GM10248 (cell line): ENCODE measurements around the gene TUBGCP2.

ENCODE experiments used
- CTCF ChIA-PET: fragments of 300-600 bp; sonication (Branson Sonifier 250); formaldehyde crosslinking; extraction: SDS; loops from one replicate; lab custom pipeline; 2021; ENCODE audit warnings: antibody characterized with exemption; lab: Yijun Ruan, JAX
- POLR2A ChIA-PET: fragments of 350-650 bp; sonication (Branson Sonifier 250); formaldehyde crosslinking; extraction: SDS; loops from one replicate; lab custom pipeline; 2020; ENCODE audit warnings: antibody characterized with exemption; lab: Yijun Ruan, JAX
- DNase-seq: peaks from one replicate; pipeline ENCODE4 v3.0.0; 2012; ENCODE audit errors: extremely low spot score
- CTCF ChIP-seq: IDR thresholded peaks from 2 replicates; pipeline ENCODE4 v1.5.1; 2012; ENCODE audit warnings: mild to moderate bottlenecking, low read depth; ENCODE audit errors: extremely low read depth, missing control alignments, control extremely low read depth

TUBGCP2 gene

DNA sequence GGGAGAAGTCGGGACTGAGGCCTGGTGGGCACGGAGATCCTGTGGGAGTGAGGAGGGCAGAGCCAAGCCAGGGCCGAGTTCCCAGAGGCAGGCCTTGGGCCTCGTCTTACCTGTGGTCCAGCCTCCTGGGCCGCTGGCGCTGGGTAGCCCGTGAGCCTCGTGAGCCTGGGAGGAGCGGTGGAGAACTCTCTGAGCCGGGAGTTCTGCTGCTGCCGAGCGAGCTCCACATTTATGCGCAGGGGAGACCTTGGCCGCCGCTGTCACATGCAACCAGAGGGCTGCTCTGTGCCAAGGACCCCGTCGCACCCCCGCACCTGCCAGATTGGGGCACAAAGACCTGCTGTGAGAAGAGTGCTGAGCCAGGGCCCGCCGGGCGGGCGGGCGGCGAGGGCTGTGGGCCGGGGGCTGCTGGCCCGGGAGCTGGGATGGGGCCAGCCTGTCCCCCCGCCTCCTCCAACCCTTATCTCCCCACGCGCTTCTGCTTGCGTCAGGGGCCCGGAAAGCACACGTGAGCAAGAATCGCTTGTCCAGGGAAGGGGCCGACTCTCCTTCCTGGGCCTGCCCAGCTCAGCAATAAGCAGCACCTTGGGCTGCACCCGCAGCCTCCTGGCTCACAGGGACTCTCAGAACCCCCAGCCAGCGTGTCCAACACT lies 60.9 kb downstream of the TUBGCP2 start:
- ChIA-PET CTCF (interaction anchor here (1.2 to 1.7 kb wide), 4 partner anchors 10 to 108 kb away, joined by 3 to 5 read pairs (median 4); no protein-coding TSS in a partner anchor), POLR2A (no interaction called here)
- TF ChIP-seq CTCF = no peak
- DNase-seq = no peak

GRCh38 chr10:133246236-133246626 lies 62.4 kb downstream of the TUBGCP2 start:
- ChIA-PET POLR2A (interaction anchor here (0.7 kb wide), 1 partner anchor 21 kb away, joined by 15 read pairs; no protein-coding TSS in a partner anchor), CTCF (interaction anchor here (1.2 to 1.7 kb wide), 4 partner anchors 11 to 110 kb away, joined by 3 to 5 read pairs (median 4); no protein-coding TSS in a partner anchor)
- DNase-seq = no peak
- TF ChIP-seq CTCF = no peak

- no peak for TF ChIP-seq CTCF
- ChIA-PET CTCF (interaction anchor here (1.7 kb wide), 1 partner anchor 12 kb away, joined by 4 read pairs; no protein-coding TSS in a partner anchor), POLR2A (no interaction called here)
- no peak for DNase-seq
These were observed 63.0 kb downstream of the TUBGCP2 start for GRCh38 chr10:133245439-133246235.

GRCh38 chr10:133243593-133243992 lies 65.1 kb downstream of the TUBGCP2 start:
- no peak for DNase-seq
- ChIA-PET CTCF (no interaction called here), POLR2A (no interaction called here)
- TF ChIP-seq CTCF = no peak

- CTCF ChIA-PET = no interaction called here
- POLR2A ChIA-PET = no interaction called here
- DNase-seq = no peak
- TF ChIP-seq CTCF = no peak
These were observed 65.9 kb downstream of the TUBGCP2 start for GRCh38 chr10:133242611-133243356.
